DMS114 treated with DMSO at 0.1 percent for 48 hours (cell line): ENCODE measurements around the gene DPP9.
A peak's percentile ranks its signal among the peaks of the same experiment; 100 is the strongest.
"Not testable (repeated sequence)": the region's sequence is repeated elsewhere in the genome, so short reads cannot be mapped to it uniquely, and the experiment has no call there.

ENCODE experiments used
- DNase-seq: peaks from one replicate; lab custom pipeline; 2025; ENCODE audit not compliant: unreplicated experiment; lab: John Stamatoyannopoulos, UW

The DPP9 gene

GRCh38 chr19:4723595-4724514 lies at the start of gene DPP9:
TSS of gene DPP9 (minus strand) at chr19:4723842. CDS start at chr19:4719906, 3,936 bp downstream.
- peak; percentile 87 for DNase-seq

- DNase-seq, result no peak
Measured at GRCh38 chr19:4773047-4773640, 49.5 kb upstream of the DPP9 start.

- DNase-seq, result no peak
Measured at GRCh38 chr19:4772566-4772965, 48.9 kb upstream of the DPP9 start.

- no peak for DNase-seq
Measured at GRCh38 chr19:4768934-4769777, 45.5 kb upstream of the DPP9 start.

- DNase-seq, result no peak
Measured at GRCh38 chr19:4764393-4764660, 40.7 kb upstream of the DPP9 start.

- DNase-seq, result no peak
Measured at GRCh38 chr19:4763021-4763420, 39.4 kb upstream of the DPP9 start.

- no peak for DNase-seq
Measured at GRCh38 chr19:4760285-4760650, 36.6 kb upstream of the DPP9 start.

GRCh38 chr19:4759388-4760284 lies 36.0 kb upstream of the DPP9 start:
- DNase-seq, result peak; percentile 55

- no peak for DNase-seq
Measured at GRCh38 chr19:4758659-4759058, 35.0 kb upstream of the DPP9 start.

- DNase-seq, result no peak
Measured at GRCh38 chr19:4758082-4758481, 34.4 kb upstream of the DPP9 start.

GRCh38 chr19:4755459-4755858 lies 31.8 kb upstream of the DPP9 start:
- DNase-seq, result no peak

- no peak for DNase-seq
Measured at GRCh38 chr19:4754248-4754647, 30.6 kb upstream of the DPP9 start.

- DNase-seq, result no peak
Measured at GRCh38 chr19:4749870-4750590, 26.4 kb upstream of the DPP9 start.

GRCh38 chr19:4748589-4748988 lies 24.9 kb upstream of the DPP9 start:
- DNase-seq, result no peak

- no peak for DNase-seq
Measured at GRCh38 chr19:4748185-4748584, 24.5 kb upstream of the DPP9 start.

- DNase-seq, result no peak
Measured at GRCh38 chr19:4745986-4746385, 22.3 kb upstream of the DPP9 start.

GRCh38 chr19:4745175-4745574 lies 21.5 kb upstream of the DPP9 start:
- DNase-seq, result not testable (repeated sequence)

- DNase-seq, result no peak
Measured at GRCh38 chr19:4744451-4745174, 21.0 kb upstream of the DPP9 start.
